Stimulated activated CD4-positive, alpha-beta T cell treated with anti-CD3 and anti-CD28 coated beads, TNF-alpha, amount 100 ng/mL, for 4 hours (primary cell): ENCODE data around the gene LUZP4.
"Not testable (repeated sequence)": the region's sequence is repeated elsewhere in the genome, so short reads cannot be mapped to it uniquely, and the experiment has no call there.

Source experiments
- DNase-seq, 3 experiments: peaks; one replicate each; pipeline ENCODE4 v3.0.0-alpha.2; 2020; ENCODE audit warnings: low read depth in 3 of 3

The LUZP4 gene

DNA sequence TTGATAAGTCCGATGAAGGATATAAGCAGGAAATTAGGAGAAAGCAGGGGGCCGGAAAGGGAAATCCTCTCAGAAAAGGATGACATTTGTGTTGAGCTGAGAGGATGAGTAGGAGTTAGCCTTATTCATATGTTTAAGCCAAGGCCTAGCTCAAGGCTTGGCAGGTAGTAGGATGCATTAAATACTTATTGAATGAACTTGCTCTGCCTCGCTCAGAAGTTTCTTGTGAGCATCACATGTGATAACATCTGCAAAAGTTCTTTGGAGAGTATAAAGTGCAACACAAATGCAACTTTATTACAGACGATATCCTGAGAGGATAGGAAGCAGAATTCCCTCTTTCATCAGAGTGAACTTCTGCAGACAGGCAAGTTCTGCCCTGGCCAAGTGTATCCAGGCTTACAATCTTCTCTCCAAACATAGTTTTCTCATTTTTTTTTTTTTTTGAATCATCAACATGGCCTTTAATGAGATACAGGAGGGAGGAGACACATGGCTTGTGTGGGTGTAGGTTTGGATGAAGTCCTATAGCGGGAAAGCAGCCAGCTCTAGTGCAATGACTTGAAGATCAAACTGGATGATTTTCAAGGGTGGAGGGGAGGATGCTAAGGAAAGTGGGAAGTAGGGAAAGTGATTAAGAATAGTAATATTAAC lies 48.1 kb downstream of the LUZP4 start:
- DNase-seq = no peak

DNA sequence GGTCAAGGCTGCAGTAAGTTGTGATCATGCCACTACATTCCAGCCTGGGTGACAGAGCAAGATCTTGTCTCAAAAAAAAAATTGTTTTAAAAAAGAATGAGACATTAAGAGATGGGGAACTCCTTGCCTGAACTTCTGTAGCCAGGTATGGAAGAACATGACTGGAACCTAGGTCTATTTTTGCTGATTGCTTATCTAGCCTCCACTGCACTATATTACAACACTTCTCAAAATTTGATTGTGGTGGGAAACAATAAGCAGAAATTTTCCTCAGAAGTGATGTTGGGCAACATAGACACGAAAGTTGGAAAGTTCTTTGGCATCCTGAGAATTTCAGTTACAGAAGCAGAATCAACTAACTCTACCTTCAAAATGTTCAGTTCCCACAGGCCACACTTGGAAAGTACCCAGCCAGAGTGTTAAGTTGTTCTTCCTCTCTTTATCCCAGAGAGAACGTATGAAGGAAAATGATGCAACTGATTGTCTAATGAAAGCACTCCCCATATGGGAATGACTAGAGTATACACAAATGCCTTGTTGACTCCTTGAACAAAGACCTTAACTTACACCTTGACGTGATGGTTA lies 50.0 kb downstream of the LUZP4 start:
- DNase-seq = no peak

DNA sequence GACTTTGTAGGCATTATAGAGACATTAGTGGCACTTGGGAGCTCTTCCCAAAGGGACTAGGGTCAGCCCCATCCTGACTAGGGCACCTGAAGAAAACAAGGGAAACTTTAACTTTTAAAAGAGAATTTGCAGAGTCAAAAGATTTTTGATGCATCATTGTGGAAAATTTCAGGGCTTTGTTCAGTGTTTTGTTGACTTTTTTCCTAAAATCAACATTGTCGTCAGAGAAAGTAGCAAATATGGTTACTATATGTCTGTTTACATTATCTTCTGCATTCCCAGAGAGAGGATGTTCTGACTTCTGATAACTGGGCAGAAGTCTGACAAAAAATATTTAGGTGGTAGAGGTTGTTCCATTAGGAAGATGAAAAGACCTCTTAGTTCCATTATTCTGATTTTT lies 51.9 kb downstream of the LUZP4 start:
- no peak for DNase-seq

DNA sequence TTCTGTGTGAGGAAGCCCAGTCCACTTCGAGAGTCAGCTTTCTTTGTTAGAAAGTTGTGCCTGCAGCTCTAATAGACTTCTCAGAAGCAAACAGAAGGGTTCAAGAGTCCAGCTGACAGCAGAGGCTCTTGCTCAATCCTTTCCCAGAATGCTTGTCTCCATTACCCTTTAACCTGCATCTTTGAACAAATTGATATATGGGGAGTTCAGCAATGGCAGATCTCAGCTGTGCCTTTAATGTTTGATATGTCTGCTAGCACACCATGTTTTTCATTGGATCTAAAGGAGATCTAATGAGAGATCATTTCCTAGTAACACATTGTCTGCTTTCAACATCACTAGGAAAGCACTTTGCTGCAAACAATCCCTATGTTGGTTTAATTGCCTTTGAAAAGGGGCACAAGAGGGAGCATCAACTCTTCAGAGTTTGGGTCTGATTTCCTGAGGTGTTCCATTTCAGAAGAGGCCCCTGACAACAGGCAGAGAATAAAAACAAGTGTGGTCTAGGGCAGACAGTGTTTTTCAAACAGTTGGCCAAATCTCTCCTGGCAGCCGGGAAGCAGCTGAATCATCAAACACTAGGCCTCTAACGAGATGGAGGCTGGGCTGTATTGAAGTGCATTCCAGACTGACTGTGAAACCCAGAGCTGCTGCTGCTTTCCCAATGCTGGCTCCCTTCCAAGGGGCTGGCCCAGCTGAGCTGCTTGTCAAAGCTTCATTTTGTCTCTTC lies 55.5 kb downstream of the LUZP4 start:
- DNase-seq = no peak

DNA sequence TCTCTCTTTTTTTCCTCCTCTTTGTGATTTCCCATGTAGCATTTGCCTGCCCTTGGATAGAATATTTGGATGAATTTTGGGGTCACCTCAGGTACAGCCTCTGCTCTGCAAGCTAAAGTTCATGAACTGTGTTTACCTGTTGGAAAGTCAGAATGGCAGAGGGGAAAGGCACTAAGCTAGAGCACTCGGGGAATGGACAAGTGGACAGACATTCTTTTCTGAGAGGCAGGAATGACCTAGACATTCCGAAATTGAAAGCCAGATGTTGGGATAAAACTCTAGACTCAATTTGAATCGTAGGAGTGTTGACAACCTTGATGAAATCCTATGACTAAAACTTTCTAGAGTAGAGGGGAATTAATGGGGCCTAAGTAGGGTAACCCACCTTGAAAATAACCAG lies 56.1 kb downstream of the LUZP4 start:
- no peak for DNase-seq

DNA sequence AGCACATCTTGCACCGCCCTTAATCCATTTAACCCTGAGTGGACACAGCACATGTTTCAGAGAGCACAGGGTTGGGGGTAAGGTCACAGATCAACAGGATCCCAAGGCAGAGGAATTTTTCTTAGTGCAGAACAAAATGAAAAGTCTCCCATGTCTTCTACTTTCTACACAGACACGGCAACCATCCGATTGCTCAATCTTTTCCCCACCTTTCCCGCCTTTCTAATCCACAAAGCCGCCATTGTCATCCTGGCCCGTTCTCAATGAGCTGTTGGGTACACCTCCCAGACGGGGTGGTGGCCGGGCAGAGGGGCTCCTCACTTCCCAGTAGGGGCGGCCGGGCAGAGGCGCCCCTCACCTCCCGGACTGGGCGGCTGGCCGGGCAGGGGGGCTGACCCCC lies 57.2 kb downstream of the LUZP4 start:
- DNase-seq = not testable (repeated sequence)

DNA sequence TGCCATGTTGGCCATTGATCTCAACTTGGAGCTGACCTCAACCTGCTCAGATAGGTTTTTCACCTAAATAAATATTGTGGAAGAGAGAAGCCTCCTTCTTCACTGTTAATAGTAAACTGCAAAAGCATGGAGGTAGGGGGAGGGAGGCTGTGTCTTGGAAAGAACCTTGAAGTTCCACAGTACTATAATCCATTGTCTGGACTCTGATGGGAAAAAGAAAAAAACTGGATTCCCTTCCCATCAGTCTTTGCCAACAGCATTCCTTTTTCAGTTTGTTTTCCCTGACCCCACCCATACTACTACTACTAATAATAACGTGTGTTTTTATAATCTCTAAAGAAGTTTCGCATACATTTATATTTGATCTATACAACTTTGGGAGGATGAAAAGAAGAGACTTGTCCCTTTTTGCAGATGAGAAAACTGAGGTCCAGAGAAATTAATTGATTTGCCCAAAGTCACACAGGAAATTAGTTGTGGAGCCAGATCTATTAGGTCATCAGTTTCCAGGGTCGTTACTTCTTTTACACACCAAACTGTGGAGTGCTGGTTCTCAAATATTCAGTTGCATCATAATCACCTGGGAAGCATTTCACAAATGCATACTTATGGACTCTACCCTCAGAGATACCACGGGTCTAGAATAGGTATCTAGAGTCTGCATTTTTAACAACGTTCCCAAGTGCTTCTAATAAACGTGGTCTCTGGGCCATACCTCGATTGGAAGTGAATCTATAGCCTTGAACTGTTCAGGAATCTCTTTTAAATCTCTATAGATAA lies 59.1 kb downstream of the LUZP4 start:
- DNase-seq = no peak

DNA sequence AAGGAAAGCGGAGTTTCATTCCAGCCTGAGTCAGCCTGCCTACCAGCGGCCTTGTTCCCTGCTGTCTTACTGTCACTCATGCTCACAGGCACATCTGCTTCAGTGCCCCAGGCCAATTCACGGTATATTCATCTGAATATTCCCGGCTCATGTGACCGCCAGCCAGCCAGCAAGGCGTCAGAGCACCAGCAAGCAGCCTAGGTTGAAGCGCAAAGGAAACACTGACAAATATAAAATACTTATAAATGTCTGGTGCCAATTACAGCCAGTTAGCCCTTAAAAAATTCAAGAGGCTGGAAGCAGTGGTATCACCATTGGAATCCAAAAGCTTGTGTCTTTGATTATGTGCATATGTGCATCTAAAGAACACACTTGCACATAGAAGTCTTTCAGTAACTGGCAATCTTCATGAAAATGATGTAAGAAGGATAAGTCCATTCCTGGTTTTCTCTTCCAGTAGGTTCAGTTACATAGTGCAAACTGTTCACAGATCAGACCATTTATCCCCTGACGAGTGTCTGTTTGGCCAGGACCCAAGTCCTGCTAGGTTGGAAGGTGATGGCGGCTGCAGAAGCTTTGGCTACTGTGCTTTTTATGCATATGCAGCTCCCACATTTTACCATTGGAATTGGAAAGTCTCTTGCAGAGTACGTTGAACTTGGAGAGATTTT lies 61.3 kb downstream of the LUZP4 start:
- DNase-seq = no peak

DNA sequence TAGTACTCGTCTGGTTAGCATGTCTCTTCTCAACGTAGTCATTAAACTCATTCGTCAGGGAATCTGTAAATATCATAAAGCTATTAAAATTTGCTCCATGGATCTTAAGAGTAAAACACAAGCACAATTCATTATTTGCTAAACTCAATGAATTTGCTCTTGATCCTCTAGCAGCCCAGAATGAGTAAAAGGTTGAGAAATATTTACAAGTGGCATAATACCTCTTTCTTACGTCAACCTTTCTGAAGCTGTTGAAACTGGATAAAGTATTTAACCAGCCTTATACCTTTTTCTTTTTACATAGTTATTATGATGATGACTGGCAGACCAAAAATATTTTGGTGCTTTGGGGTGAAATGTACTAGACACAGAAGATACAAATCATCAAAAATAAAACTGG lies 66.9 kb downstream of the LUZP4 start:
- DNase-seq = no peak
